Liver (tissue), 9 donors: ENCODE measurements around the gene CNTN5. TPM values are rescaled to one million over a fixed set of nuclear protein-coding genes. Genes with fewer than 3 reads are reported as not detected.

Experiments
- DNase-seq: peaks from one replicate; pipeline ENCODE4 v3.0.0-alpha.2; 2017; ENCODE audit warnings: low spot score
- H3K27ac ChIP-seq, 2 donors: one replicate each; pipeline ENCODE4 v1.7.0; 2013; ENCODE audit warnings: inconsistent platforms in 2 of 2, low read length in 2 of 2, control low read depth in 1 of 2, low read depth in 1 of 2, mild to moderate bottlenecking in 1 of 2
- H3K27me3 ChIP-seq, 4 donors: one replicate each; pipeline versions ENCODE4 v1.6.1 to v1.7.0; 2013; ENCODE audit warnings: low read length in 3 of 4, inconsistent platforms in 1 of 4, mild to moderate bottlenecking in 1 of 4, moderate library complexity in 1 of 4; ENCODE audit not compliant: control insufficient read depth in 4 of 4, insufficient read depth in 4 of 4
- H3K36me3 ChIP-seq, 4 donors: one replicate each; pipeline versions ENCODE4 v1.6.1 to v1.7.0; 2013; ENCODE audit warnings: low read length in 3 of 4, mild to moderate bottlenecking in 3 of 4, low read depth in 1 of 4, moderate library complexity in 1 of 4; ENCODE audit not compliant: control insufficient read depth in 4 of 4, insufficient read depth in 3 of 4
- H3K4me1 ChIP-seq, 4 donors: one replicate each; pipeline versions ENCODE4 v1.6.1 to v1.7.0; 2013; ENCODE audit warnings: low read length in 3 of 4, mild to moderate bottlenecking in 3 of 4, moderate library complexity in 1 of 4; ENCODE audit not compliant: control insufficient read depth in 4 of 4, insufficient read depth in 4 of 4
- H3K4me3 ChIP-seq, 3 donors: one replicate each; pipeline versions ENCODE4 v1.6.1 to v1.7.0; 2013; ENCODE audit warnings: low read length in 3 of 3, control low read depth in 1 of 3, low read depth in 1 of 3, mild to moderate bottlenecking in 1 of 3
- H3K9ac ChIP-seq, 2 donors: one replicate each; pipeline ENCODE4 v1.7.0; 2013; ENCODE audit warnings: low read length in 2 of 2, mild to moderate bottlenecking in 2 of 2, moderate library complexity in 2 of 2, control low read depth in 1 of 2, low read depth in 1 of 2
- H3K9me3 ChIP-seq, 4 donors: one replicate each; pipeline versions ENCODE4 v1.6.1 to v1.7.0; 2013; ENCODE audit warnings: low read length in 3 of 4; ENCODE audit not compliant: control insufficient read depth in 4 of 4
- EGR1 ChIP-seq, 2 donors: IDR thresholded peaks; 2 replicates each; pipeline ENCODE4 v1.6.1; 2016 to 2018; ENCODE audit warnings: antibody characterized with exemption in 2 of 2, low read depth in 2 of 2
- FOXA1 ChIP-seq: IDR thresholded peaks from 2 replicates; pipeline ENCODE4 v1.6.1; 2016; ENCODE audit warnings: antibody characterized with exemption
- FOXA2 ChIP-seq: IDR thresholded peaks from 2 replicates; pipeline ENCODE4 v1.6.1; 2016; ENCODE audit warnings: antibody characterized with exemption
- GABPA ChIP-seq, 2 donors: IDR thresholded peaks in 1 of 2; conservative IDR thresholded peaks in 1 of 2; 2 replicates each; pipeline ENCODE4 v1.6.1; 2016; ENCODE audit warnings: antibody characterized with exemption in 2 of 2, mild to moderate bottlenecking in 1 of 2, moderate library complexity in 1 of 2
- HNF4A ChIP-seq, 2 donors: conservative IDR thresholded peaks; 2 replicates each; pipeline ENCODE4 v1.6.1; 2016; ENCODE audit warnings: antibody characterized with exemption in 2 of 2, mild to moderate bottlenecking in 2 of 2
- HNF4G ChIP-seq: IDR thresholded peaks from 2 replicates; pipeline ENCODE4 v1.6.1; 2016; ENCODE audit warnings: antibody characterized with exemption
- JUND ChIP-seq, 2 donors: IDR thresholded peaks; 2 replicates each; pipeline ENCODE4 v1.6.1; 2016; ENCODE audit warnings: antibody characterized with exemption in 2 of 2
- NR2F2 ChIP-seq: IDR thresholded peaks from 2 replicates; pipeline ENCODE4 v1.6.1; 2016; ENCODE audit warnings: antibody characterized with exemption
- RAD21 ChIP-seq, 2 donors: IDR thresholded peaks; 2 replicates each; pipeline ENCODE4 v1.6.1; 2016; ENCODE audit warnings: antibody characterized with exemption in 2 of 2, mild to moderate bottlenecking in 2 of 2
- RXRA ChIP-seq, 2 donors: IDR thresholded peaks; 2 replicates each; pipeline ENCODE4 v1.6.1; 2017 to 2018; ENCODE audit warnings: antibody characterized with exemption in 2 of 2, mild to moderate bottlenecking in 1 of 2
- SP1 ChIP-seq: IDR thresholded peaks from 2 replicates; pipeline ENCODE4 v1.6.1; 2018; ENCODE audit warnings: antibody characterized with exemption, mild to moderate bottlenecking
- TAF1 ChIP-seq: conservative IDR thresholded peaks from 2 replicates; pipeline ENCODE4 v1.6.1; 2016; ENCODE audit warnings: antibody characterized with exemption, mild to moderate bottlenecking
- YY1 ChIP-seq: IDR thresholded peaks from 2 replicates; pipeline ENCODE4 v1.6.1; 2016; ENCODE audit warnings: antibody characterized with exemption, mild to moderate bottlenecking
- WGBS: extraction: QIAGEN DNeasy Blood & Tissue Kit; methylation state at CpG from one replicate; pipeline ENCODE4 v1.1.7; 2013; 5-methylcytosine and 5-hydroxymethylcytosine counted together
- polyA plus RNA-seq, 2 donors: library from polyadenylated mRNA; stranded (reverse) in 1 of 2; unstranded in 1 of 2; fragments of 200-250 nt in 1 of 2; fragments of >200 nt in 1 of 2; fragmentation: Nextera tagmentation in 1 of 2; extraction: Ambion mirVana in 1 of 2; gene quantifications; one replicate each; pipeline versions ENCODE4 v1.2.1 to v1.2.3, GENCODE V29; 2013 to 2015
- total RNA-seq, 2 donors: library from RNA; depleted of rRNA; stranded (reverse); fragments of >200 nt; gene quantifications; one replicate each; pipeline ENCODE4 v1.2.3, GENCODE V29; 2014
- TF ChIP-seq, protein P1 (sequence below): IDR thresholded peaks from 2 replicates; pipeline ENCODE4 v1.6.1; 2016; ENCODE audit warnings: antibody characterized with exemption
- TF ChIP-seq, protein P2 (sequence below): IDR thresholded peaks from 2 replicates; pipeline ENCODE4 v1.6.1; 2016; ENCODE audit warnings: antibody characterized with exemption, mild to moderate bottlenecking
- TF ChIP-seq, protein P3 (sequence below): fragments of 150-350 bp; IDR thresholded peaks from 2 replicates; pipeline ENCODE4 v1.5.1; 2017; ENCODE audit warnings: improper control_type of control experiment, low read depth, low read length; ENCODE audit not compliant: missing input control
- TF ChIP-seq, protein P4 (sequence below): IDR thresholded peaks from 2 replicates; pipeline ENCODE4 v1.6.1; 2016; ENCODE audit warnings: antibody characterized with exemption
- TF ChIP-seq, protein P5 (sequence below): IDR thresholded peaks from 2 replicates; pipeline ENCODE4 v1.6.1; 2016; ENCODE audit warnings: antibody characterized with exemption
- donor health status: healthy.
- donor health status: healthy.
- donor health status: healthy.
- donor health status: healthy.
- donor health status: healthy.

CNTN5 gene
- total and polyA plus RNA-seq, 4 donors = 0.01 to 0.08 (median 0.04) TPM

DNA sequence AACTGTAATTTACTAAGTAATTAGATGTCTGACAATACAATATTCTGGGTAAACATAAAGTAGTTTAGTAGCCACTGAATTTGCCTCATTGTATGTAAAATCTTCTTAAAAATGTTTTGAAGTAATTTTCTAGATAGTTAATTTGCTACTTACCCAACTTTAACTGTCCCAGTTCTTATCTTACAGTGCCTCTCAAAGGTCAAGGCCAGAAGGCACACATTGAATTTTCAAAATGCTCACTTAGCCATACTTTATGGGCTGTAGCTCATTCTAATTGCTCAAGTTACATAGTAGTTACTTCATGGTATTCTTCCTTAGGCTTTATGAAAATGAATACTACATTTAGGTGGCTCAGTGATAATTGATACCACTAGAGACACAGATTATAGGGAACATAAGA lies 666.6 kb downstream of the CNTN5 start:
- peak; percentile 68 to 72 for TF ChIP-seq RAD21 (IDR thresholded peaks at IDR 0.05)
- peak in 1 of 2 donors; percentile 58 for TF ChIP-seq HNF4A (conservative IDR thresholded peaks at IDR 0.05)
- TF ChIP-seq TAF1 = no peak
- no peak for TF ChIP-seq SP1
- TF ChIP-seq, protein P1, sequence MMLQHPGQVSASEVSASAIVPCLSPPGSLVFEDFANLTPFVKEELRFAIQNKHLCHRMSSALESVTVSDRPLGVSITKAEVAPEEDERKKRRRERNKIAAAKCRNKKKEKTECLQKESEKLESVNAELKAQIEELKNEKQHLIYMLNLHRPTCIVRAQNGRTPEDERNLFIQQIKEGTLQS = no peak
- TF ChIP-seq JUND (IDR thresholded peaks at IDR 0.05) = no peak
- TF ChIP-seq HNF4G = no peak
- TF ChIP-seq, protein P2, sequence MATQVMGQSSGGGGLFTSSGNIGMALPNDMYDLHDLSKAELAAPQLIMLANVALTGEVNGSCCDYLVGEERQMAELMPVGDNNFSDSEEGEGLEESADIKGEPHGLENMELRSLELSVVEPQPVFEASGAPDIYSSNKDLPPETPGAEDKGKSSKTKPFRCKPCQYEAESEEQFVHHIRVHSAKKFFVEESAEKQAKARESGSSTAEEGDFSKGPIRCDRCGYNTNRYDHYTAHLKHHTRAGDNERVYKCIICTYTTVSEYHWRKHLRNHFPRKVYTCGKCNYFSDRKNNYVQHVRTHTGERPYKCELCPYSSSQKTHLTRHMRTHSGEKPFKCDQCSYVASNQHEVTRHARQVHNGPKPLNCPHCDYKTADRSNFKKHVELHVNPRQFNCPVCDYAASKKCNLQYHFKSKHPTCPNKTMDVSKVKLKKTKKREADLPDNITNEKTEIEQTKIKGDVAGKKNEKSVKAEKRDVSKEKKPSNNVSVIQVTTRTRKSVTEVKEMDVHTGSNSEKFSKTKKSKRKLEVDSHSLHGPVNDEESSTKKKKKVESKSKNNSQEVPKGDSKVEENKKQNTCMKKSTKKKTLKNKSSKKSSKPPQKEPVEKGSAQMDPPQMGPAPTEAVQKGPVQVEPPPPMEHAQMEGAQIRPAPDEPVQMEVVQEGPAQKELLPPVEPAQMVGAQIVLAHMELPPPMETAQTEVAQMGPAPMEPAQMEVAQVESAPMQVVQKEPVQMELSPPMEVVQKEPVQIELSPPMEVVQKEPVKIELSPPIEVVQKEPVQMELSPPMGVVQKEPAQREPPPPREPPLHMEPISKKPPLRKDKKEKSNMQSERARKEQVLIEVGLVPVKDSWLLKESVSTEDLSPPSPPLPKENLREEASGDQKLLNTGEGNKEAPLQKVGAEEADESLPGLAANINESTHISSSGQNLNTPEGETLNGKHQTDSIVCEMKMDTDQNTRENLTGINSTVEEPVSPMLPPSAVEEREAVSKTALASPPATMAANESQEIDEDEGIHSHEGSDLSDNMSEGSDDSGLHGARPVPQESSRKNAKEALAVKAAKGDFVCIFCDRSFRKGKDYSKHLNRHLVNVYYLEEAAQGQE = no peak
- TF ChIP-seq, protein P3, sequence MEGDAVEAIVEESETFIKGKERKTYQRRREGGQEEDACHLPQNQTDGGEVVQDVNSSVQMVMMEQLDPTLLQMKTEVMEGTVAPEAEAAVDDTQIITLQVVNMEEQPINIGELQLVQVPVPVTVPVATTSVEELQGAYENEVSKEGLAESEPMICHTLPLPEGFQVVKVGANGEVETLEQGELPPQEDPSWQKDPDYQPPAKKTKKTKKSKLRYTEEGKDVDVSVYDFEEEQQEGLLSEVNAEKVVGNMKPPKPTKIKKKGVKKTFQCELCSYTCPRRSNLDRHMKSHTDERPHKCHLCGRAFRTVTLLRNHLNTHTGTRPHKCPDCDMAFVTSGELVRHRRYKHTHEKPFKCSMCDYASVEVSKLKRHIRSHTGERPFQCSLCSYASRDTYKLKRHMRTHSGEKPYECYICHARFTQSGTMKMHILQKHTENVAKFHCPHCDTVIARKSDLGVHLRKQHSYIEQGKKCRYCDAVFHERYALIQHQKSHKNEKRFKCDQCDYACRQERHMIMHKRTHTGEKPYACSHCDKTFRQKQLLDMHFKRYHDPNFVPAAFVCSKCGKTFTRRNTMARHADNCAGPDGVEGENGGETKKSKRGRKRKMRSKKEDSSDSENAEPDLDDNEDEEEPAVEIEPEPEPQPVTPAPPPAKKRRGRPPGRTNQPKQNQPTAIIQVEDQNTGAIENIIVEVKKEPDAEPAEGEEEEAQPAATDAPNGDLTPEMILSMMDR = no peak
- TF ChIP-seq, protein P4, sequence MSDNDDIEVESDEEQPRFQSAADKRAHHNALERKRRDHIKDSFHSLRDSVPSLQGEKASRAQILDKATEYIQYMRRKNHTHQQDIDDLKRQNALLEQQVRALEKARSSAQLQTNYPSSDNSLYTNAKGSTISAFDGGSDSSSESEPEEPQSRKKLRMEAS = no peak
- TF ChIP-seq FOXA1 = no peak
- TF ChIP-seq YY1 = no peak
- no peak for TF ChIP-seq RXRA (IDR thresholded peaks at IDR 0.05)
- TF ChIP-seq GABPA (IDR thresholded peaks at IDR 0.05 in 1 of 2, conservative IDR thresholded peaks at IDR 0.05 in 1 of 2) = no peak
- no peak for DNase-seq
- H3K27ac ChIP-seq = no peak overlapping the region
- H3K4me1 ChIP-seq = no peaks in the 10 kb centered on the region
- no peaks in the 10 kb centered on the region for H3K27me3 ChIP-seq
- H3K9me3 ChIP-seq = peaks cover 0 to 3% (median 0%) of the 10 kb centered on the region in 4 donors
- no peaks in the 10 kb centered on the region for H3K36me3 ChIP-seq
- H3K9ac ChIP-seq = no peak overlapping the region
- no peak overlapping the region for H3K4me3 ChIP-seq

DNA sequence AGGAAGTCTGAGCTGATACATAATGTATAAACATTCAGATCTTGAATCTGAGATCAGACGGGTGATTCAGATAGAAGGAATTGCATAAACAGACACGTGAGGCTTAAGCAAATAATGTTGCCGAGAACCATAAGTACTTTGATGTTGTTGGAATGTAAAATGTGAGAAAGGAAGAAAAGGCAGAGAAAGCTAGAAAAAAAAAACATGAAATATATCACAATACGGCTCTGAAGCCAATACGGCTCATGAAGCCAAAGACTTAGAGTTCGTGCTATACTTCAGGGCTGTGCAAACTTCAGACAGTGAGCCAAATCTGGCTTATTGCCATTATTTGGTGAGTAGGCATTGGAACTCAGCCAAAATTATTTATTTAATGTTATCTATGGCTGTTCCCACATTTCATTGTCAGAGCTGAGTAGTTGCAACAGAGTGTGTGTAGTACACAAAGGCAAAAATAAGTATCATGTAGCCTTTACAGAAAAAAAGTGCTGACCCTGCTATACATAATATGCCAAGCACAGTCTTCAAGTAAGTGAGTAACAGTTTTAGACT lies 673.3 kb downstream of the CNTN5 start:
- TF ChIP-seq RXRA (IDR thresholded peaks at IDR 0.05) (no peak), FOXA1 (no peak), SP1 (no peak), FOXA2 (no peak), TAF1 (no peak), HNF4A (conservative IDR thresholded peaks at IDR 0.05) (no peak), YY1 (no peak), HNF4G (no peak), EGR1 (IDR thresholded peaks at IDR 0.05; ENCODE audit: low read depth in 2 of 2) (no peak), NR2F2 (no peak)
- TF ChIP-seq, protein P5, sequence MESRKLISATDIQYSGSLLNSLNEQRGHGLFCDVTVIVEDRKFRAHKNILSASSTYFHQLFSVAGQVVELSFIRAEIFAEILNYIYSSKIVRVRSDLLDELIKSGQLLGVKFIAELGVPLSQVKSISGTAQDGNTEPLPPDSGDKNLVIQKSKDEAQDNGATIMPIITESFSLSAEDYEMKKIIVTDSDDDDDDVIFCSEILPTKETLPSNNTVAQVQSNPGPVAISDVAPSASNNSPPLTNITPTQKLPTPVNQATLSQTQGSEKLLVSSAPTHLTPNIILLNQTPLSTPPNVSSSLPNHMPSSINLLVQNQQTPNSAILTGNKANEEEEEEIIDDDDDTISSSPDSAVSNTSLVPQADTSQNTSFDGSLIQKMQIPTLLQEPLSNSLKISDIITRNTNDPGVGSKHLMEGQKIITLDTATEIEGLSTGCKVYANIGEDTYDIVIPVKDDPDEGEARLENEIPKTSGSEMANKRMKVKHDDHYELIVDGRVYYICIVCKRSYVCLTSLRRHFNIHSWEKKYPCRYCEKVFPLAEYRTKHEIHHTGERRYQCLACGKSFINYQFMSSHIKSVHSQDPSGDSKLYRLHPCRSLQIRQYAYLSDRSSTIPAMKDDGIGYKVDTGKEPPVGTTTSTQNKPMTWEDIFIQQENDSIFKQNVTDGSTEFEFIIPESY = no peak
- TF ChIP-seq, protein P3 = no peak
- TF ChIP-seq, protein P1 = no peak
- DNase-seq = no peak
- no peak overlapping the region for H3K4me3 ChIP-seq
- 67% methylated on average over 6 of the region's 6 CpGs for WGBS
- no peaks in the 10 kb centered on the region for H3K36me3 ChIP-seq
- no peaks in the 10 kb centered on the region for H3K27me3 ChIP-seq
- H3K9ac ChIP-seq = no peak overlapping the region
- H3K27ac ChIP-seq = no peak overlapping the region
- peaks cover 0 to 3% (median 0%) of the 10 kb centered on the region in 4 donors for H3K9me3 ChIP-seq
- no peaks in the 10 kb centered on the region for H3K4me1 ChIP-seq
